ENCODE results near the gene MINDY4. TPM values are rescaled to one million over a fixed set of nuclear protein-coding genes. Genes with fewer than 3 reads are reported as not detected.

The MINDY4 gene
- polyA plus RNA-seq, 3 donors from 2014 or later: 0.45 to 0.71 TPM; not detected in 1

DNA sequence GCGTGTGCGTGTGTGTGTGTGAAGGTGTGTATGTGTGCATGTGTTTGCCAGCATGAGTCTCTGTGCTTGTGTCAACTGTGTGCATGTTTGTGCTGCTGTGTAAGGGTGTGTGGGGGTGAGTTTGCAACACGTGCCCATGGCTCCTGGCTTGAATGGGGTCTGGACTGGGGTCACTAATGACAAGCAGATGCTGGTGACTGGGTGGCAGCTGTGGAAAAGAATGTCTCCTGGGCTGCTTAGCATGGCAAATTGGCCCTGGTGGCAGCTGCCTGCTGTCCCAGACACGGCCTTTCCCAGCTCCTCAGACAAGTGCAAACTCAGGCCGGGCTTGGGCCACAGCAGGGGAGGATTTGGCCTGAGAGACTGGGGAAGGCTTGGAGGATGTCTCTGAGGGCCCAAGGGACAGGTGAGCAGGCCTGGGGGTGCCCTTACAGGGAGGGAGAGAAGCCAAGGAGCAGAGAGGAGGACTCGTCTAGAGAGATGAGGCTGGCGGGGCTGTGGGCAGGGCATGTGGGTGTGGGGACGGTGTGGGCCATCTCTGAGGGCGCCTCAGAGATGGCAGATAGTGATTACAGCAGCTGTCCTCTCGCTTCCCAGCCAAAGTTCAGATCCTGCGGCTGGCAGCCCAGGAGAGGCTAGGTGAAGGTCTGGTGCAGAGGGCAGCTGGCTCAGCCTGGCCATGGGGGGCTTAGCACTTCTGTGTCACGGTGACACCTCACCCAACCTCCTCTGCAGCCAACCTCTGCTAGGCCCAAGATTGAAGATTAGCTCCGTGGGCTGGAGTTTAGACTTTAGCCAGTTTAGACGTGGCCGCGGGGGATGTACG, 142.0 kb downstream of the MINDY4 start:
- no peak for DNase-seq
- H3K4me1 Mint-ChIP-seq: no peaks in the 10 kb centered on the region
- H3K27me3 Mint-ChIP-seq (ENCODE audit: low read depth in 3 of 3): peaks cover 1 to 3% (median 2%) of the 10 kb centered on the region in 3 donors
- H3K36me3 Mint-ChIP-seq: no peaks in the 10 kb centered on the region
- H3K27ac Mint-ChIP-seq: no peak overlapping the region
- H3K9me3 Mint-ChIP-seq: no peaks in the 10 kb centered on the region
- H3K4me3 Mint-ChIP-seq: no peak overlapping the region

DNA sequence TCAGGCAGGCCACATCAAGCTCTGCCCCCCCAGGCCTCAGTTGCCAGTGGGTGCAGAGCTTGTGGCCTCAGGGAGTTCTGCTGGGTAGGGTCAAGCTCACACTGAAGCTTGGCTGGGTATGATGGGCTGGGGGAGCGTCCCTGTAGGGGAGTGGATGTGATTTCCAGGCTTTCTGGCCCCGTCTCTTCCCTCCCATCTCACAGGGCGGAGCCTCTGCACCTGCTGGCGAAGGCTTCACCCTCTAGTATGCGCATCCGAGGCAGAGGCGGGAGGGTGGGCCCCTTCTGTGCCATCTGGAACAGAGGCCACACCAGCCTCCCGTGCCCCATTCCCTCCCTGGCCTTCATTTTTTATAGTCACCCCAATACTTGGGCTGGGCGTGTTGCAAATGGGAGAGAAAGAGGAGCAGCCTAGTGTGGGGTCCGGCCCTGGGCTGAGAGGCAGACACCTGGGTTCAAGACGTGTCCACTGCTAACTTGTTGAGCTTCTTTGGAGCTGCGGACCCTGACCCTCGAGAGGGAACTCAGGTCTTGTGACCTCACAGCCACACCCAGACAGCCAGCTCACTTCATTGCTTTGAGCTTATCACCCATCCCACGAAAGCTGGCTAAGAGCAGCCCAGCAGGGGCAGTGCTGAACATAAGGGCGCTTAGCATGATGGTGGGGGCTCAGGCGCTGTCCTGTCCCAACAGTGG, 142.8 kb downstream of the MINDY4 start:
- Mint-ChIP-seq H3K36me3 (no peaks in the 10 kb centered on the region), H3K4me1 (no peaks in the 10 kb centered on the region), H3K4me3 (no peak overlapping the region), H3K27ac (no peak overlapping the region), H3K9me3 (no peaks in the 10 kb centered on the region), H3K27me3 (ENCODE audit: low read depth in 3 of 3) (peaks cover 1 to 3% (median 1%) of the 10 kb centered on the region in 3 donors)
- DNase-seq: no peak

DNA sequence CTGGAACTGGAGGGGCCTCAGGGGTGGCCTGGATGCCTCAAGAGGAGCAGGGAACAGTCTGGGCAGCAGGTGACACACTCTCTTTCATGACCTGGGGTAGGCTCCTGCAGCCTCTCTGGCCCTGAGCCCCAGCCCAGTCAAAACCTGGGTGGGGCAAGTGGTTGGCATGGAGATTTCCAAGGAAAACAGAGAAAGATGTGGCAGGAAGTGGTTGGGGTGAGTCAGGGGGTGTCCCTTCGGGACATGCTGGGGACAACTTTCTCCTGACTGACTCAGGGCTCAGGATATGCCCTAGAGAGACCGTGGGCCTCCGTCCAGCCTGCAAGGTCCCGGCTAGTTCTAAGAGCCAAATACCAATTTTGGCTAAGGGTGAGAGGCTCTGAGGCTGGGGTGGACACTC, 143.4 kb downstream of the MINDY4 start:
- no peaks in the 10 kb centered on the region for H3K4me1 Mint-ChIP-seq
- H3K4me3 Mint-ChIP-seq: no peak overlapping the region
- no peak overlapping the region for H3K27ac Mint-ChIP-seq
- H3K27me3 Mint-ChIP-seq (ENCODE audit: low read depth in 3 of 3): peaks cover 0 to 3% (median 1%) of the 10 kb centered on the region in 3 donors
- no peaks in the 10 kb centered on the region for H3K36me3 Mint-ChIP-seq
- H3K9me3 Mint-ChIP-seq: no peaks in the 10 kb centered on the region
- DNase-seq: no peak

DNA sequence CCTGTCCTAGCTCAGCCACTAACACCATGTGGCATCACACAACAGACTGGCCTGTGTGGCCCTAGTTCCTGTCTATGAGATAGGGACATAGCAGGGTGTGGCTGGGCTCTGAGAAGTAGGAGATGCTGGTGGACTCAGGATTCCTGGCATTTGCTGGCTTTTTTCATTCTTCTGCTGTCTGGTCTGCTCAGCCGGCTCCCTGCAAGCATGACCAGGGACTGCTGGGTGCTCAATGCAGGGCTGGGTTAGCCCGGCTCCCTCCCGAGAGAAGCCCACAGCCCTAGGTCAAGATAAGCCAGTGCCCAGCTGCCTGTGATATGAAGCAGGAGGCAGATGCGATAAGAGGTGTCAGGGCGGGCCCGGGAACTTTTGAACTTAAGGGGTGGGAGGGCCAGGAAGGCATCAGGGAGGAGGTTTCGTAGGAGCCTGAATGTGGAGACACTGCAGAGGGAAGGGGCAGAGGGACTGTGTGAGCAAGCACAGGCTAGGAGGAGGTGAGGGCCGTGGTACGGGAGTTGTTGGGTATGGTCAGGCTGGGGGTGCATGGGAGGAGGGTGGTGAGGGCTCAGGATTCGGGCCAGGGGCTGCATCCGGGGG, 143.9 kb downstream of the MINDY4 start:
- no peak overlapping the region for H3K27ac Mint-ChIP-seq
- H3K9me3 Mint-ChIP-seq: no peaks in the 10 kb centered on the region
- H3K36me3 Mint-ChIP-seq: no peaks in the 10 kb centered on the region
- no peak overlapping the region for H3K4me3 Mint-ChIP-seq
- peaks cover 1 to 3% (median 2%) of the 10 kb centered on the region in 3 donors for H3K27me3 Mint-ChIP-seq (ENCODE audit: low read depth in 3 of 3)
- DNase-seq: no peak
- no peaks in the 10 kb centered on the region for H3K4me1 Mint-ChIP-seq

DNA sequence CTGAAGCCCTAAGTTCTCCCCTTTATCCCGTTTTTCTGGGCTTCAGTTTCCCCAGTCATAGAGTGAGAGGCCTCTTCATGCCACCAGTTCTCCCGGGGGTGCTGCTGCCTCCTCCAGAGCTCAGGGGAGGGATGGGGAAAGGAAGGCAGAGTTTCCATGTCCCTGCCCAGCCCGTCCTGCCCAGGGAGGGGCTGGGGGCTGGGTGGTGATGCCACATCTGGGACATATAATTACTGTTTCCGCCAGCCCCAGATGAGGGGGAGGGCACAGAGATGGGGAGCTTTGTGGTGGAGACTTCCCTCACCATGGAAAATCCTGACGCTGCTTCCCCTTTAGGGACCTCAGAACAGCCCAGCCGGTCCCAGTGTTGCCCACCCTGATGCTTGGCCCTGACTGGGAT, 144.5 kb downstream of the MINDY4 start:
- no peak overlapping the region for H3K4me3 Mint-ChIP-seq
- H3K27me3 Mint-ChIP-seq (ENCODE audit: low read depth in 3 of 3): peaks cover 1 to 2% (median 2%) of the 10 kb centered on the region in 3 donors
- H3K27ac Mint-ChIP-seq: no peak overlapping the region
- H3K36me3 Mint-ChIP-seq: no peaks in the 10 kb centered on the region
- no peaks in the 10 kb centered on the region for H3K4me1 Mint-ChIP-seq
- DNase-seq: no peak
- H3K9me3 Mint-ChIP-seq: no peaks in the 10 kb centered on the region

DNA sequence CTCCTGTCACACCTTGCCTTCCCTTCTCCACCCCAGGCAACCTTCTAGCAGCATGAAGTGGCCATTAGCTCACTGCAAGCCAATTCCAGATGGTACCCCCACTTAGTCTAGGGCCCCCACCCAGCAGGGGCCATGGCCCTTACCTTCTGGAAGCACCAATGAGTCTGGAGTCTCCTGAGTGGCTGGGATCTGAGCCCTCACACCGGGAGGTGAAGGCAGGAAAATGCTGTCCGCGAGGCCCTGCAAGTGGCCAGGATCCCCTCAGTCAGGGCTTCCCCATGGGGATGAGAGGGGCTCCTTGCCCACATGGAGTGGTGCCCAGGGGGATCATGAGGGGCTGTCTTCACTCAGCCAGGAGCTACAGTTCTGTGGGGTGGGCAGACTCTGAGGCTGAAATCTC, 145.0 kb downstream of the MINDY4 start:
- Mint-ChIP-seq H3K4me3 (no peak overlapping the region), H3K27ac (no peak overlapping the region), H3K36me3 (no peaks in the 10 kb centered on the region), H3K9me3 (no peaks in the 10 kb centered on the region), H3K27me3 (ENCODE audit: low read depth in 3 of 3) (peaks cover 1 to 2% (median 2%) of the 10 kb centered on the region in 3 donors), H3K4me1 (no peaks in the 10 kb centered on the region)
- no peak for DNase-seq

DNA sequence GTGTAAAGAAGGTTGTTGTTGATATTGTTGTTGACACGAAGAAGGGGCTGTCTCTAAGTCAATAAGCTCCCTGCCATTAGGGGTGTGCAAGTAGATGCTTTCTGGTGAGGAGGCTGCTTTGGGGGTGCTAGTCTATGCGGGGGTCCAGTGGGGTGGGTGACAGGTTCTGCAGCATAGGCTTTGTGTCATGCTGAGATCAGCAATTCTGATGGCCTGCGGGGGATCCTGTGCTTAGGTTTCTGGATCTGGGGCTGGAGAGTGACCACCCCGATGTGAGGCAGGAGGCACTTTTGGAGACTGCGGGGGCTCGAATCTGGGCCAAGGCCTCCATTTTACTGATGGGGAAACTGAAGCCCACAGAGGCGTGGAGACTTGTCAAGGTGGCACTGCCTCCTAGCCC, 145.6 kb downstream of the MINDY4 start:
- DNase-seq: no peak
- no peaks in the 10 kb centered on the region for H3K36me3 Mint-ChIP-seq
- no peaks in the 10 kb centered on the region for H3K9me3 Mint-ChIP-seq
- no peak overlapping the region for H3K4me3 Mint-ChIP-seq
- no peak overlapping the region for H3K27ac Mint-ChIP-seq
- H3K4me1 Mint-ChIP-seq: no peaks in the 10 kb centered on the region
- peaks cover 1 to 2% (median 2%) of the 10 kb centered on the region in 3 donors for H3K27me3 Mint-ChIP-seq (ENCODE audit: low read depth in 3 of 3)

DNA sequence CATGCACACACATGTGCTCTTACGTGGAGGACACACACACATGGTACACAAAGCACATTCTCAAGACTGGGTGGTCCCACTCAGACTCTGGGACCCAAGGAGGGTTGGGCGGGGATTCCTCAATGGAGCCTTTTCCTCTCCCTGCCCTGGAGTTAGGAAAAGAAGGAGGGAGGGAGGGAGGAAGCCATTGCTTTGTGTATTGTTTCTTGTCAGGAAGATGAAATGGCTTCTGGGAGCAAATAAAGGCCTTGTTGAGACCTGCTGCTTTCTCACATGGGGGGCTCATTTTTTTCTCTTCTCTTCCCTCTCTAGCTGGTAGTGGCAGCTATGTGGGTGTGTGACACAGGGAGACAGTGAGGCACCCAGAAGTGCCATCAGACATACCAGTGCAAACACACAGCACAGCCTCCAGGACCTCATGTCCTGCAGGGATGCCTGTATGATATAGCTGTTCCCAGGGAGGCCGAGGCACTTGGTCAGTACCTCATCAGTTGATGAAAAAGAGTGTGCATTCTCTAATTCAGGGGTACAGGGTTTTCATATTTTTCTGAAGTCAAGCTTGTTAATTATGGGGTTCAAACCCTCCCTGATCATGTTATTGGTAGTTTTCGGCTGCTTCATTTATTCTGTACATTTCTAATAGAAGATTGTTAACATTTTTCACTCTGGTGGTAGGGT, 146.1 kb downstream of the MINDY4 start:
- Mint-ChIP-seq H3K27me3 (ENCODE audit: low read depth in 3 of 3) (peaks cover 1 to 2% (median 2%) of the 10 kb centered on the region in 3 donors), H3K27ac (no peak overlapping the region), H3K4me3 (no peak overlapping the region), H3K36me3 (no peaks in the 10 kb centered on the region), H3K4me1 (no peaks in the 10 kb centered on the region), H3K9me3 (no peaks in the 10 kb centered on the region)
- DNase-seq: no peak

DNA sequence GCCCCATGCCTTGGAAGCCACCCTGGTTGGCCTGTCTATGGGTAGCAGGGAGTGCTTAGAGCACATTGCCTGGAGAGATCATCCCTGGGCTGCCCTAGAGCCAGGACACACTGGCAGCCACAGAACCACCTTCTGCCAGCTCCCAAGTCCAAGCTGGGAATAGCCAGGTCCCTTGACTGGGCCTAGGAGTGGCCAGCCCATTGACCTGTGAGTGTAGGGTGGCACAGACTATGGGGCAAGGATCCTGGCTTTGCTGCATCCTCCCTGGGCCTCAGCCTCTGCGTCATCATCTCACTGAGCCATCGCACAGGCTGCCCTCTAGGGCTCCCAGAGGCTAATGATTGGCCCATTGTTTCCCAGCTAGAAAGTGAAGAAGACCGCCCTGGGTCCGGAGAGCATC, 147.5 kb downstream of the MINDY4 start:
- no peak for DNase-seq
- Mint-ChIP-seq H3K27me3 (ENCODE audit: low read depth in 3 of 3) (peaks cover 1 to 2% (median 2%) of the 10 kb centered on the region in 3 donors), H3K9me3 (no peaks in the 10 kb centered on the region), H3K4me1 (no peaks in the 10 kb centered on the region), H3K27ac (no peak overlapping the region), H3K36me3 (no peaks in the 10 kb centered on the region), H3K4me3 (no peak overlapping the region)

DNA sequence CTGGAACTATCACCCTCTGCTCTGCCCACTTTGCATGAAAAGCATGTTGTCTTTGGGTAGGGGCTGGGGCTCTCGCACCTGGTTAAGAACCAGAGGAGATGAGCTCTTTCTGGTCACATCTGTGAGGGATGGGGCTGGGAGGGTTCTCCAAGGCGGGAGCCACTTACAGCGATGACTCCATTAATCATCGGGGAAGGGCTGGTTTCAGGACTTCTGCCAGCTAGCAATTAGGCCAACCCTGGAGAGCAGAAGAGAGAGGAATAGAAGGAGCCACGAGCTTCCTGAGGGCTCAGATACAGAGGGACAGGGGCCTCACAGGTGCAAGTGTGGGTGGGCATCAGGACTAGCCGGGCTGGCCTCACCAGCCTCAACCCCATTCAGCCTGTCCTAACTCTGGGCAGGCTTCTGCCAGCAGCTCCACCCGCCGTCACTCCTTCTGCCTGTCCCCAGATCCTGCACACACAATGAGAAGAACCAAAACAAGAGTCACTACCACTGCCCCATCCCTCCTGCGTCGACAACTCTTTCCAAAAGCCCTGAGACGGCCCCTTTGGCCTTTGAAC, 148.9 kb downstream of the MINDY4 start:
- H3K36me3 Mint-ChIP-seq: no peaks in the 10 kb centered on the region
- H3K27ac Mint-ChIP-seq: no peak overlapping the region
- peaks cover 1 to 2% (median 2%) of the 10 kb centered on the region in 3 donors for H3K27me3 Mint-ChIP-seq (ENCODE audit: low read depth in 3 of 3)
- H3K4me1 Mint-ChIP-seq: no peaks in the 10 kb centered on the region
- no peak overlapping the region for H3K4me3 Mint-ChIP-seq
- H3K9me3 Mint-ChIP-seq: no peaks in the 10 kb centered on the region
- DNase-seq: no peak

DNA sequence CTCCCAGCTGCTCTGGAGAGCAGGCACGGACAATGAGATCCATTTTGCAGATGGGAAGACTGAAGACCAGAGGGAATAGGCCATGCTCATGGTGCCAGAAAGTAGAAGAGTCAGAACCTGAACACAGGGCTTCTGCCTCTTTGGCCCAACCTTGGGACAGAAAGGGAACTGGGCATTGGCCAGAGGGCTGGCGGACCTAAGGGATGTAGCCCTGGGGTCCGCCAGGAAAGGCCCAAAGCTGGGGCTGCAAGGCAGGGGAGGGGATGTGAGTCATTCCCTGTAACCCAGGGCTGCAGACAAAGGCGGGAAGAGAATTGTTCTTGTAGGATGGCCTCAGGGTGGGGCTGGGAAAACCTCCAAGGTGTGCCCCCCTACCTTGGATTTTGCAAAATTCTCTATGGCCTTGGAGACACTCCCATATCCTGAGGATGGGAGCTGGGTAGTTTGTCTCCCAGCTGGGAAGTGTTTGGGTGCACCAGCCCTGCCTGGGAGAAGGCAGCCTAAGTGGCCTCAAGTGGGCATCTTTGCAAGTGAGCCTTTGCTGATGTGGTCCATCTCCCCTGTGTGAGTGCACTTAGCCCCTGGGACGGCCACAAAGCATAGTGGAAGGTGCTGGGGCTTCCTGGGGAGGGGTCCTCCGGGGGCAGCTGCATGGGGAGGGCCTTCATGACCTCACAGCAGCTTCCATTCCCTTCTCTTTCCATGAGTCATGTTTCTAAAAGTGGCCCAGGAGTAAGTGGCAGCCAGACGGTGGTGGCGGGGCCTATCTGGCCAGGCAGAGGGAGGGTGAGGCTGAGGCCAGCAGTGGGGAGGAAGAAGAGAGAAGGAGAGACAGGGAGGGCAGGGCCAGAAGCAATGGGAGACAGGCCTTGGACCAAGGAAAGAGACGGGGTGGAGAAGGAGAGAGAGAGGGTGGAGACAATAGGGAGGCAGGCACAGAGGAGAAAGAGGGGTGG, 149.6 kb downstream of the MINDY4 start:
- Mint-ChIP-seq H3K27me3 (ENCODE audit: low read depth in 3 of 3) (peaks cover 1 to 2% (median 2%) of the 10 kb centered on the region in 3 donors), H3K4me1 (no peaks in the 10 kb centered on the region), H3K9me3 (no peaks in the 10 kb centered on the region), H3K27ac (no peak overlapping the region), H3K4me3 (no peak overlapping the region), H3K36me3 (no peaks in the 10 kb centered on the region)
- DNase-seq: no peak

DNA sequence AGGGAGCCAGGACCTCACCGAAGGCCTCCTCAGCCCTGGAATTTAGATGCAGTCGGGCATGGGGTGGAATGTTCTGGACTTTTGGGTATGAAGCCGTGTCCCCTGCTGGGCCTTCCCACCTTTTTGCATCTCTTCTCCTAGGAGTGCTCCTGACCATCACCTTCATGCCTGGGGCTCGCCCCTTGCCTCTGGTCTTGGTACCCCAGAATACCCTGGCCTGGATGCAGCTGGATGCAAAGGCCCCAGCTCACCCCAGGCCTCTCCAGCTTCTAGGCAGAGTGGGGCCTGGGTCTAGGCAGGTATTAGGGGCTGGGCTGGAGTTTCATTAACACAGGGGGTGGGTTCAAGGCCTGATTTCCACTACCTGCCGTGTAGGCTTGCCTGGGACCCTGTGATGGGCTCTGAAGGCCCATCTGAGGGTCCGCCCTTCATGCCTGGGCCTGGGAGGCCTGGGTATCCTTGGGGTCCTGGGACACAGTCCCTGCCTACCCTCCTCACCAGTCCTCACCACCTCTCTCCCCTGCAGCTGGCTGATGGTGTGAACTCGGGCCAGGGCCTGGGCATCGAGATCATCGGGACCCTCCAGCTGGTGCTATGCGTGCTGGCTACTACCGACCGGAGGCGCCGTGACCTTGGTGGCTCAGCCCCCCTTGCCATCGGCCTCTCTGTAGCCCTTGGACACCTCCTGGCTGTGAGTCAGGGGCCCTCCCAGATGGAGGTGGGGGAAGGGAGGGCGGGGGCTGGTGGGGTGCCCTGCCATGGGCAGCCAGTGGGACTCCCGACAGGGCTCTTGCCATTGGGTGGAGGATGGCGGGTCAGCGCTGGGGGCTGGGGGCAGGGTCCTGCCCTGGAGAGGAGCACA, 150.6 kb downstream of the MINDY4 start:
- Mint-ChIP-seq H3K27ac (no peak overlapping the region), H3K4me1 (no peaks in the 10 kb centered on the region), H3K27me3 (ENCODE audit: low read depth in 3 of 3) (peaks cover 1 to 2% (median 2%) of the 10 kb centered on the region in 3 donors), H3K4me3 (no peak overlapping the region), H3K9me3 (no peaks in the 10 kb centered on the region), H3K36me3 (no peaks in the 10 kb centered on the region)
- DNase-seq: no peak
